Spleen (tissue), 11 donors: ENCODE results near the gene GATC. TPM values are rescaled to one million over a fixed set of nuclear protein-coding genes. Genes with fewer than 3 reads are reported as not detected.
A peak's percentile ranks its signal among the peaks of the same experiment; 100 is the strongest.

Experiments
- DNase-seq: peaks from one replicate; pipeline ENCODE4 v3.0.0-alpha.2; 2020
- H3K27ac ChIP-seq, 8 donors: fragments of 200-600 bp; sonication (generic) in 7 of 8; 1 replicate in 4 of 8; 2 replicates in 4 of 8; pipeline versions ENCODE4 v1.5.0 to v1.8.0; 2016 to 2021; ENCODE audit warnings: inconsistent platforms in 4 of 8, mild to moderate bottlenecking in 4 of 8, moderate library complexity in 1 of 8
- H3K27me3 ChIP-seq, 7 donors: fragments of 200-600 bp; sonication (generic) in 6 of 7; replicated peaks in 1 of 7; 1 replicate in 4 of 7; 2 replicates in 3 of 7; pipeline versions ENCODE4 v1.5.0 to v1.8.0; 2016 to 2021; ENCODE audit warnings: inconsistent platforms in 3 of 7, mild to moderate bottlenecking in 1 of 7
- H3K36me3 ChIP-seq, 6 donors: fragments of 200-600 bp; sonication (generic) in 5 of 6; 1 replicate in 4 of 6; 2 replicates in 2 of 6; pipeline versions ENCODE4 v1.5.0 to v1.8.0; 2016 to 2021; ENCODE audit warnings: inconsistent platforms in 2 of 6
- H3K4me1 ChIP-seq, 6 donors: fragments of 200-600 bp; sonication (generic) in 5 of 6; 1 replicate in 3 of 6; 2 replicates in 3 of 6; pipeline versions ENCODE4 v1.5.0 to v1.8.0; 2016 to 2021; ENCODE audit warnings: inconsistent platforms in 3 of 6
- H3K4me3 ChIP-seq, 8 donors: fragments of 200-600 bp; sonication (generic) in 7 of 8; 1 replicate in 4 of 8; 2 replicates in 4 of 8; pipeline versions ENCODE4 v1.5.0 to v1.8.0; 2016 to 2021; ENCODE audit warnings: inconsistent platforms in 4 of 8, mild to moderate bottlenecking in 4 of 8, moderate library complexity in 2 of 8
- H3K9me3 ChIP-seq, 8 donors: fragments of 200-600 bp; sonication (generic) in 7 of 8; 1 replicate in 4 of 8; 2 replicates in 4 of 8; pipeline versions ENCODE4 v1.5.0 to v1.8.0; 2016 to 2021; ENCODE audit warnings: inconsistent platforms in 4 of 8
- POLR2A ChIP-seq, 3 donors: fragments of 450-650 bp; IDR thresholded peaks; one replicate each; pipeline ENCODE4 v1.5.1; 2017; ENCODE audit warnings: antibody characterized with exemption in 3 of 3, mild to moderate bottlenecking in 1 of 3
- POLR2AphosphoS5 ChIP-seq, 3 donors: sonication (generic); formaldehyde crosslinking; IDR thresholded peaks; one replicate each; pipeline ENCODE4 v1.5.1; 2017; ENCODE audit warnings: antibody characterized with exemption in 3 of 3
- WGBS, 5 donors: extraction: QIAGEN DNeasy Blood & Tissue Kit in 3 of 5; methylation state at CpG; one replicate each; pipeline versions ENCODE4 v1.1.5 to v1.1.7; 2013 to 2018; 5-methylcytosine and 5-hydroxymethylcytosine counted together
- intact Hi-C: fragments of 100-400 bp; cut with DNase I; formaldehyde crosslinking; loops from one replicate; pipeline ENCODE4 v1.15.0; 2023; ENCODE audit warnings: low total_unique reads
- polyA plus RNA-seq, 3 donors: library from polyadenylated mRNA; stranded (reverse); fragments of 200-250 nt; gene quantifications; one replicate each; pipeline ENCODE4 v1.2.1, GENCODE V29; 2013
- total RNA-seq, 7 donors: library from RNA; depleted of rRNA in 3 of 7; stranded (reverse); fragments of >200 nt in 3 of 7; fragmentation: NEBNext Ultra II Directional in 4 of 7; extraction: Animal tissue kit (Norgen Biotek cat#: 25700) in 4 of 7; gene quantifications; one replicate each; pipeline versions ENCODE4 v1.1.0 to v1.2.1, GENCODE V29; 2016 to 2021
- TF ChIP-seq, protein P1 (sequence below), 11 experiments: fragments of 200-600 bp in 7 of 11; fragments of 450-650 bp in 4 of 11; sonication (generic) in 4 of 11; IDR thresholded peaks in 8 of 11; conservative IDR thresholded peaks in 3 of 11; 1 replicate in 7 of 11; 2 replicates in 4 of 11; pipeline versions ENCODE4 v1.4.0 to v1.8.0; 2016 to 2021; ENCODE audit warnings: antibody characterized with exemption in 11 of 11, inconsistent platforms in 4 of 11, mild to moderate bottlenecking in 1 of 11
- donor health status: healthy with polysubstance abuse.
- donor health status: DM: no; HTN: no; CAD: no; lungs with moderate emphysema.
- donor health status: DM: no; HTN: no; CAD: no.
- donor health status: Bipolar disorder and iron deficiency.
- donor health status: healthy.
- donor health status: DM: no; HTN: no; CAD: no.
- donor health status: DM: yes; HTN: yes; CAD: no.

The GATC gene
- total and polyA plus RNA-seq, 10 donors = 7.0 to 26.0 (median 20.2) TPM

DNA sequence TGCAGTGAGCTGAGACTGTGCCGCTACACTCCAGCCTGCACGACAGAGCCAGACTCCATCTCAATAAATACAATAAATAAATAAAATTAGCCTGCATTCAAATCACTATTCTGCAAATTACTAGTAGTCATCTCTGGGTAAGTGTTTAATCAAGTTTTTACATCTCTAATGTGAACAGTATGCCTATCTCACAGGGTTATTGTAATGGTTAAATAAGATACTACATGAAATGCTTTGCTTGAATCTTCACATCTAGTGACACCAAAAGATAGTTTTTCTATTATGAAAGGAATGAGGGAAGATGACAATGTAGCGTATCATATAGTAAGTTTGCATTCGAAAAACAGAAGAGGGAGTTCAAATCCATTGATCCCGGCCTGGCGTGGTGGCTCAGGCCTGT, 21.2 kb downstream of the GATC start:
- TF ChIP-seq POLR2AphosphoS5 (IDR thresholded peaks at IDR 0.05) (no peak), POLR2A (IDR thresholded peaks at IDR 0.05) (no peak)
- TF ChIP-seq, protein P1, sequence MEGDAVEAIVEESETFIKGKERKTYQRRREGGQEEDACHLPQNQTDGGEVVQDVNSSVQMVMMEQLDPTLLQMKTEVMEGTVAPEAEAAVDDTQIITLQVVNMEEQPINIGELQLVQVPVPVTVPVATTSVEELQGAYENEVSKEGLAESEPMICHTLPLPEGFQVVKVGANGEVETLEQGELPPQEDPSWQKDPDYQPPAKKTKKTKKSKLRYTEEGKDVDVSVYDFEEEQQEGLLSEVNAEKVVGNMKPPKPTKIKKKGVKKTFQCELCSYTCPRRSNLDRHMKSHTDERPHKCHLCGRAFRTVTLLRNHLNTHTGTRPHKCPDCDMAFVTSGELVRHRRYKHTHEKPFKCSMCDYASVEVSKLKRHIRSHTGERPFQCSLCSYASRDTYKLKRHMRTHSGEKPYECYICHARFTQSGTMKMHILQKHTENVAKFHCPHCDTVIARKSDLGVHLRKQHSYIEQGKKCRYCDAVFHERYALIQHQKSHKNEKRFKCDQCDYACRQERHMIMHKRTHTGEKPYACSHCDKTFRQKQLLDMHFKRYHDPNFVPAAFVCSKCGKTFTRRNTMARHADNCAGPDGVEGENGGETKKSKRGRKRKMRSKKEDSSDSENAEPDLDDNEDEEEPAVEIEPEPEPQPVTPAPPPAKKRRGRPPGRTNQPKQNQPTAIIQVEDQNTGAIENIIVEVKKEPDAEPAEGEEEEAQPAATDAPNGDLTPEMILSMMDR (IDR thresholded peaks at IDR 0.05 in 8 of 11, conservative IDR thresholded peaks at IDR 0.05 in 3 of 11) = no peak

DNA sequence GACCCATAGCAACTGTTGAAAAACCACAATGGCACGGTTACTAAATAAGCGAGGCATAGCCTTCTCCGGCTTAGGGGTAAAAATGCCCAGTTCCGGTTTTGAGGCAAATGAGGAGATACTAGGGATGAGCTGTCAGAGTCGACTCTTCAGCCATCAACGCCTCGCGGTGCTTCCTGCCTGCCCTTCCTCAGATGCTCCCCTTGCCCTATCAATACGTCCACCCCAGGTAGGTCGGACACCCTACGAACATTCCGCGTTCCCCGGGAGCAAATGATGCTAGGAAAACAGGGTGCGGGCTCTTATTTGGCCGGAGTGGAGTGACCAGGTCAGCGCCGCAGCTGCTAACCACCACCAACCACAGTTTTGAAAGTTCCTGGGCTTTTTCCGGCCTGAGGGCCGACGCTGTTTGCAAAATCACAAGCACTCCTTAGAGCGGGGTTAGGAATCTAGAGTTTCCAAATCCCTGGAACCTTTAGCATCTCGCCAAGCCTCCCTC, 22.1 kb downstream of the GATC start:
- peak in 1 of 3 donors; percentile 6 for TF ChIP-seq POLR2AphosphoS5 (IDR thresholded peaks at IDR 0.05)
- no peak for TF ChIP-seq POLR2A (IDR thresholded peaks at IDR 0.05)
- DNase-seq = peak; percentile 82
- H3K27me3 ChIP-seq = no peaks in the 10 kb centered on the region
- peak overlapping the region; percentile 93 to 99 (median 98) for H3K27ac ChIP-seq
- peaks cover 28 to 85% (median 51%) of the 10 kb centered on the region in 6 donors for H3K4me1 ChIP-seq
- H3K4me3 ChIP-seq = peak overlapping the region; percentile 88 to 97 (median 94)
- WGBS, 5 donors = 0 to 2% (median 1%) methylated on average over 19 to 23 of the region's 23 CpGs
- intact Hi-C loops = no loop called here
- no peaks in the 10 kb centered on the region for H3K9me3 ChIP-seq
- H3K36me3 ChIP-seq = peaks cover 0 to 44% (median 35%) of the 10 kb centered on the region in 6 donors

More for the DNA sequence above, 21.2 kb downstream of the GATC start:
- intact Hi-C loops = no loop called here
- Histone ChIP-seq H3K4me3 (peak overlapping the region in 2 of 8 donors; percentile 96 to 97), H3K9me3 (no peaks in the 10 kb centered on the region), H3K27ac (peak overlapping the region in 1 of 8 donors; percentile 98), H3K4me1 (peaks cover 28 to 86% (median 51%) of the 10 kb centered on the region in 6 donors), H3K36me3 (peaks cover 0 to 53% (median 44%) of the 10 kb centered on the region in 6 donors), H3K27me3 (no peaks in the 10 kb centered on the region)
- no peak for DNase-seq
- 90 to 95% (median 93%) methylated on average over 6 of the region's 6 CpGs for WGBS, 5 donors

DNA sequence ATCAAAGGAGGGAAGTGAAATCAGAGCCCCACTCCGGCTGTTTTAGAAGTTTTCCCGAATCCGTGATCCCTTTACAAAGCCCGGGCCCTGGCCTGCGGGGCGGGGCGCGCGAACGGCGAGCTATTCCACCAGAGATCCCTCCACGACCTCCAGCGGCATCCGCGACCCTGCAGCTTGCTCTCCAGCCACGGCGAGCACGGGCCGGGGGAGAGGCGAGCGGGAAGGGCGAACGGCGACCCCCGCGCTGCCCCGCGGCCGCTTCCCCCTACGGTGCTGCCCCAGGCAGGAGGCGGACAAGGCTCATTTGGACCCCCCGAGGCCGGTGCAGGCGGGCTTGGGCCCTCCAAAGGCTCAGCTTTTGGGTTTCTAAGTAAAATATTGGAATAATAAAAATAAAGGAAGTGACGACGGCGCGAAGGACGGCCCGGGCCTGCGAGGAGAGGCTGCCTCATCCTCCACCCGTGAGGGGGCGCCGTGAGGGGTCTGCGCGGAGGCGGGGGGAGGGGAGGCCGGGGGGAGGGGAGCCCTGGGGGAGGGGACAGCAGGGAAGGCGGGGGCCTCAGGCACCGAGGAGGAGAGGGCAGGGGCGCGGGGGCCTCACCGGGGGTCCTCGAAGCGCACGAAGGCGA, 22.7 kb downstream of the GATC start:
- no peaks in the 10 kb centered on the region for H3K27me3 ChIP-seq
- peaks cover 28 to 81% (median 52%) of the 10 kb centered on the region in 6 donors for H3K4me1 ChIP-seq
- DNase-seq = peak; percentile 88
- peaks cover 0 to 38% (median 29%) of the 10 kb centered on the region in 6 donors for H3K36me3 ChIP-seq
- H3K9me3 ChIP-seq = no peaks in the 10 kb centered on the region
- WGBS, 5 donors = 0 to 1% (median 1%) methylated on average over 40 to 57 of the region's 57 CpGs
- peak overlapping the region; percentile 88 to 97 (median 94) for H3K4me3 ChIP-seq
- TF ChIP-seq POLR2A (IDR thresholded peaks at IDR 0.05) (no peak), POLR2AphosphoS5 (IDR thresholded peaks at IDR 0.05) (peak in 2 of 3 donors; percentile 21 to 66)
- TF ChIP-seq, protein P1 (IDR thresholded peaks at IDR 0.05 in 8 of 11, conservative IDR thresholded peaks at IDR 0.05 in 3 of 11) = no peak
- intact Hi-C loops = no loop called here
- H3K27ac ChIP-seq = peak overlapping the region; percentile 93 to 99 (median 98)

DNA sequence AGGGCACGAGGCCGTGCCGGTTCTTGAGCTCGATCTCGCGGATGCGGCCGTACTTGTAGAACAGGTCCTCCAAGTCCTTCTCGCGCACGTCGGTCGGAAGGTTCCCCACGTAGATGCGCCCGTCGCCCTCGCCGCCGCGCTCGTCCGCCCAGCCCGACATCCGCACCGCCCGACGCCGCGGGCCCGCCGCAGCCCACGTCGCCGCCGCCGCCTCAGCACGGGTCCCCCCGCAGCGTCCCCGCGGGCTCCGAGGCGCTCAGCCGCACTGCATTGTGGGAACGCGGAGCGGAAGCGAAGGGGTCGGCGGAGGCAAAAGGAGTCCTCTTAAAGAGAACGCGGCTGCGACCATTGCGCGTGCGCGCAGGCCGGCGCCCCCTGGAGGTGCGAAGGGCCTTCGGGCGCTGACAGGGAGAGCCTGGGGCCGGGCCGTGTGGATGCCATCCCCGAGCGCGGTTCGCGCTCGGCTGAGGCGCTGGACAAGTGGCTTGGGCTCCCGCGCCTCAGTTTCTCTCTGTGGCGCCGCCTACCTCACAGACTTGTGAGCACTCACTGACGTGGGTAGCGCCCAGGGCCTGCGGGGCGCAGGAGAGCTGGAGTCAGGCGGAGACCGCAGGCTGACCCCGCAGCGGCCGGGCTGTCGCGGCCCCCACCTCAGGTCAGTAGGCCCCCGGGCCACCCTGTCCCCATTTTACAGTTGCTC, 23.4 kb downstream of the GATC start, which contains the start of gene SRSF9:
Gene SRSF9 (minus strand): TSS at position 299 of the 700 bp plus-strand sequence. CDS start 139 bp downstream, at position 160.
- H3K27ac ChIP-seq = peak within 1 kb of the TSS; percentile 93 to 99 (median 98)
- 0 to 1% (median 0%) methylated on average over 20 to 88 of the region's 88 CpGs for WGBS, 5 donors
- DNase-seq = peak; percentile 100
- peak within 1 kb of the TSS; percentile 88 to 97 (median 94) for H3K4me3 ChIP-seq
- peaks cover 0 to 32% (median 23%) of the 10 kb centered on the region in 6 donors for H3K36me3 ChIP-seq
- no peaks in the 10 kb centered on the region for H3K9me3 ChIP-seq
- H3K4me1 ChIP-seq = peaks cover 28 to 81% (median 56%) of the 10 kb centered on the region in 6 donors
- no peaks in the 10 kb centered on the region for H3K27me3 ChIP-seq
- TF ChIP-seq, protein P1 (IDR thresholded peaks at IDR 0.05 in 8 of 11, conservative IDR thresholded peaks at IDR 0.05 in 3 of 11) = peak; percentile 82 to 99 (median 97)
- TF ChIP-seq POLR2A (IDR thresholded peaks at IDR 0.05) (peak; percentile 28 to 83 (median 60)), POLR2AphosphoS5 (IDR thresholded peaks at IDR 0.05) (peak; percentile 95 to 97 (median 96))
- intact Hi-C loops = no loop called here
